Measurements from ENCODE around the gene ISM2. TPM values are rescaled to one million over a fixed set of nuclear protein-coding genes. Genes with fewer than 3 reads are reported as not detected.

Gene ISM2
- total RNA-seq, 1 experiment from 2014 or later: not detected

- CTCF ChIA-PET: no interaction called here
- Histone ChIP-seq H3K9me2 (ENCODE audit: insufficient read depth) (no peaks in the 10 kb centered on the region), H3K4me1 (ENCODE audit: control insufficient read depth in 1 of 2, insufficient read depth in 2 of 2, low read length in 2 of 2) (no peaks in the 10 kb centered on the region), H3K9ac (ENCODE audit: low read length) (no peak overlapping the region), H3K27me3 (ENCODE audit: insufficient read depth, low read length) (no peaks in the 10 kb centered on the region), H3K79me2 (ENCODE audit: insufficient read depth, low read length) (no peaks in the 10 kb centered on the region), H4K20me1 (ENCODE audit: insufficient read depth) (no peaks in the 10 kb centered on the region), H3K9me3 (ENCODE audit: control insufficient read depth in 1 of 2, insufficient read depth in 1 of 2, low read depth in 1 of 2, low read length in 2 of 2) (no peaks in the 10 kb centered on the region), H3K27ac (ENCODE audit: low read depth, low read length) (no peak overlapping the region), H3K4me3 (replicated peaks in 1 of 2; ENCODE audit: low read depth in 1 of 2, low read length in 2 of 2) (no peak overlapping the region), H3K36me3 (ENCODE audit: control insufficient read depth in 1 of 2, insufficient read depth in 2 of 2, low read length in 2 of 2) (no peaks in the 10 kb centered on the region), H3K4me2 (ENCODE audit: low read length) (no peak overlapping the region), H2AFZ (ENCODE audit: low read depth, low read length, poor library complexity, severe bottlenecking) (no peak overlapping the region)
- intact Hi-C loops (cut with micrococcal nuclease): no loop called here
- RAD21 ChIA-PET (ENCODE audit: low non-redundant PET in 1 of 2, low total read pairs in 2 of 2, uncharacterized antibody in 2 of 2, unreplicated experiment in 2 of 2): no interaction called here
- BruUV-seq (replicated peaks): no TSS peak
- POLR2A ChIA-PET: no interaction called here
- no peak for DNase-seq (ENCODE audit: low read depth, low spot score)
- no peak for ATAC-seq
- no peak for TF ChIP-seq ZFX (IDR thresholded peaks at IDR 0.05)
- TF ChIP-seq CTCF (IDR thresholded peaks at IDR 0.05 in 2 of 3, conservative IDR thresholded peaks at IDR 0.05 in 1 of 3; ENCODE audit: borderline replicate concordance in 1 of 3, insufficient read depth in 1 of 3, low read depth in 2 of 3, low read length in 2 of 3): no peak
- no peak for TF ChIP-seq CBX3 (IDR thresholded peaks at IDR 0.05; ENCODE audit: low read depth)
- TF ChIP-seq ELF1 (IDR thresholded peaks at IDR 0.05; ENCODE audit: borderline replicate concordance, low read depth): no peak
- no peak for TF ChIP-seq YY1 (IDR thresholded peaks at IDR 0.05; ENCODE audit: extremely low read depth, insufficient replicate concordance, low read depth, low read length)
- no peak for TF ChIP-seq SRF (IDR thresholded peaks at IDR 0.05; ENCODE audit: low read depth)
- TF ChIP-seq SIN3A (IDR thresholded peaks at IDR 0.05; ENCODE audit: low read depth): no peak
- TF ChIP-seq ZNF274 (IDR thresholded peaks at IDR 0.05; ENCODE audit: low read depth, low read length): no peak
- no peak for TF ChIP-seq EZH2 (IDR thresholded peaks at IDR 0.05)
- no peak for TF ChIP-seq EGR1 (IDR thresholded peaks at IDR 0.05; ENCODE audit: low read depth)
- no peak for TF ChIP-seq ZBTB33 (IDR thresholded peaks at IDR 0.05; ENCODE audit: extremely low read depth, insufficient replicate concordance, low read length)
Observed at GRCh38 chr14:77502109-77502782, 3.6 kb upstream of the ISM2 start.

Data from HCT116 (cell line).